ENCODE measurements around the gene SAT1. TPM values are rescaled to one million over a fixed set of nuclear protein-coding genes. Genes with fewer than 3 reads are reported as not detected.

Gene SAT1
- total RNA-seq, 1 donor = 71.7 TPM

GRCh38 chrX:23749129-23749528 lies 33.8 kb upstream of the SAT1 start:
- TF ChIP-seq CTCF (IDR thresholded peaks at IDR 0.05; ENCODE audit: insufficient read depth, low read depth, low read length) = no peak
- no peak for DNase-seq (ENCODE audit: low read depth)
- H3K4me3 ChIP-seq (ENCODE audit: low read depth, low read length) = no peak overlapping the region

- DNase-seq (ENCODE audit: low read depth) = no peak
- no peak overlapping the region for H3K4me3 ChIP-seq (ENCODE audit: low read depth, low read length)
- TF ChIP-seq CTCF (IDR thresholded peaks at IDR 0.05; ENCODE audit: insufficient read depth, low read depth, low read length) = no peak
Measured at GRCh38 chrX:23749576-23749975, 33.4 kb upstream of the SAT1 start.

- H3K4me3 ChIP-seq (ENCODE audit: low read depth, low read length) = no peak overlapping the region
- no peak for TF ChIP-seq CTCF (IDR thresholded peaks at IDR 0.05; ENCODE audit: insufficient read depth, low read depth, low read length)
- peak; percentile 60 for DNase-seq (ENCODE audit: low read depth)
Measured at GRCh38 chrX:23752740-23753415, 30.1 kb upstream of the SAT1 start.

- TF ChIP-seq CTCF (IDR thresholded peaks at IDR 0.05; ENCODE audit: insufficient read depth, low read depth, low read length) = no peak
- H3K4me3 ChIP-seq (ENCODE audit: low read depth, low read length) = no peak overlapping the region
- DNase-seq (ENCODE audit: low read depth) = no peak
Measured at GRCh38 chrX:23754664-23755063, 28.3 kb upstream of the SAT1 start.

- no peak overlapping the region for H3K4me3 ChIP-seq (ENCODE audit: low read depth, low read length)
- peak; percentile 58 for TF ChIP-seq CTCF (IDR thresholded peaks at IDR 0.05; ENCODE audit: insufficient read depth, low read depth, low read length)
- peak; percentile 63 for DNase-seq (ENCODE audit: low read depth)
Measured at GRCh38 chrX:23756165-23756564, 26.8 kb upstream of the SAT1 start.

DNA sequence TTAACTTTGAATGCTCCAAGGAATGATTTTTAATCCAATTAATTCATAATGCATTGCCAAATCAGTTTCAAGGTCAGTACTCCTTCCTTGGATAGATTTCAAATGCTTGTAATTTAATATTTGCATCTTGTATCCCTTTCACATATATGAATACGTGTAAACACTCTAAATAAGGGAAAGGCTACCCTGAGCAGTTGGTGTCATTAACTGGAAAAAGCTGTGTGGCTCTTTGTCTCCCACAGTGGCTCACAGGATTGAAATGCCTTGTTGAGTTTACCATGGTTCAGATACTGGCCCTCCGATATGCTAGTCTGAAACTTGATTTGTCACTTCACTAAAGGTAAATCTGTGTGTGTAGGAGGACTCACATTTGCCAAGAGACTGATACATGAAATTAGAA lies 23.2 kb upstream of the SAT1 start:
- no peak overlapping the region for H3K4me3 ChIP-seq (ENCODE audit: low read depth, low read length)
- TF ChIP-seq CTCF (IDR thresholded peaks at IDR 0.05; ENCODE audit: insufficient read depth, low read depth, low read length) = no peak
- no peak for DNase-seq (ENCODE audit: low read depth)

Data from fibroblast of villous mesenchyme (primary cell).